ENCODE data around the gene FGF19. TPM values are rescaled to one million over a fixed set of nuclear protein-coding genes. Genes with fewer than 3 reads are reported as not detected.

Gene FGF19
- total RNA-seq, 3 donors from 2014 or later (not counting 1 experiment from before 2014, with no cell fraction given) = not detected

DNA sequence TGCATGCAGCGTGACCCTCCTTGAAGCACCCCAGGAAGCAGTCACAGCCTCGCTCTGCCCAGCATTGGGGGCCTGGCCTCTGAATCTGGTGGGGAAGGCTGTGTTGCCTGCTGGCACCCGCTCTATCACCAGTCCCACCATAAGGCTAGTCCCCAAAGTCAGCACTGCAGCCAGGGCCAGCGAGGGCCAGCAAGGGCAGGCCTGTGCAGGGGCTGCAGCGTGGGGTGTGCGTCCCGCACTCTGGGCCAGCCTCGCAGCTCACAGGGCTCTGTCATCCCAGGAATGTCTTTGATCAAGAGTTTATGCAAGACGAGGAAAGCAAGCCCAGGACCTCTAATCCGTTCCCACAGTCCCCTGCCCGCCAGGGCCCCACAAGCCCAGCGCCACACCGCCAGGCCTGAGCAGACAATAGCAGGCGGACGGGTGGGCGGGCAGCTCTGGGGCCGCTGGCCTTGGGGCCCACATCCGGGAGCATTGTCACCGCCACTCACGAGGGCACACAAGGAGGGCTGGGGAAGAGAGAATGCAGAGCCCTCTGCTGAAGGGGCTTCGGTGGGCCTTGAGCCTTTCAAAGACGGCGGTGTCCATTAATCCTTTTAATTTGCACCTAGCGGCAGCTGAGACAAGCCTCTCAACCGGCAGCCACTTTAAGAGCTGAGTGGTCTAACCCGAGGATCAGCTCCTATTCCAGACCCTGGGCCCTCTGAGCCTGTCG, 45.8 kb downstream of the FGF19 start:
- H3K9me3 Mint-ChIP-seq = no peaks in the 10 kb centered on the region
- Histone ChIP-seq H3K27me3 (ENCODE audit: control insufficient read depth, insufficient read depth, low read length) (no peaks in the 10 kb centered on the region), H3K4me1 (ENCODE audit: control insufficient read depth, insufficient read depth, low read length) (no peaks in the 10 kb centered on the region), H3K9me3 (ENCODE audit: control insufficient read depth, insufficient read depth, low read length) (no peaks in the 10 kb centered on the region), H3K4me3 (ENCODE audit: low read length) (no peak overlapping the region), H3K36me3 (ENCODE audit: control insufficient read depth, insufficient read depth, low read length) (no peaks in the 10 kb centered on the region), H3K27ac (ENCODE audit: low read length) (no peak overlapping the region)
- H3K4me1 Mint-ChIP-seq = no peaks in the 10 kb centered on the region
- H3K36me3 Mint-ChIP-seq = no peaks in the 10 kb centered on the region
- intact Hi-C loops (cut with micrococcal nuclease) = no loop called here
- no peak overlapping the region for H3K4me3 Mint-ChIP-seq
- DNase-seq (no peak), ATAC-seq (no peak)
- H3K27ac Mint-ChIP-seq = no peak overlapping the region
- TF ChIP-seq, protein P1, sequence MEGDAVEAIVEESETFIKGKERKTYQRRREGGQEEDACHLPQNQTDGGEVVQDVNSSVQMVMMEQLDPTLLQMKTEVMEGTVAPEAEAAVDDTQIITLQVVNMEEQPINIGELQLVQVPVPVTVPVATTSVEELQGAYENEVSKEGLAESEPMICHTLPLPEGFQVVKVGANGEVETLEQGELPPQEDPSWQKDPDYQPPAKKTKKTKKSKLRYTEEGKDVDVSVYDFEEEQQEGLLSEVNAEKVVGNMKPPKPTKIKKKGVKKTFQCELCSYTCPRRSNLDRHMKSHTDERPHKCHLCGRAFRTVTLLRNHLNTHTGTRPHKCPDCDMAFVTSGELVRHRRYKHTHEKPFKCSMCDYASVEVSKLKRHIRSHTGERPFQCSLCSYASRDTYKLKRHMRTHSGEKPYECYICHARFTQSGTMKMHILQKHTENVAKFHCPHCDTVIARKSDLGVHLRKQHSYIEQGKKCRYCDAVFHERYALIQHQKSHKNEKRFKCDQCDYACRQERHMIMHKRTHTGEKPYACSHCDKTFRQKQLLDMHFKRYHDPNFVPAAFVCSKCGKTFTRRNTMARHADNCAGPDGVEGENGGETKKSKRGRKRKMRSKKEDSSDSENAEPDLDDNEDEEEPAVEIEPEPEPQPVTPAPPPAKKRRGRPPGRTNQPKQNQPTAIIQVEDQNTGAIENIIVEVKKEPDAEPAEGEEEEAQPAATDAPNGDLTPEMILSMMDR (IDR thresholded peaks at IDR 0.05) = no peak
- no peaks in the 10 kb centered on the region for H3K27me3 Mint-ChIP-seq (ENCODE audit: low read depth in 2 of 2)
- 86% methylated on average over 27 of the region's 27 CpGs for WGBS (ENCODE audit: insufficient coverage)

DNA sequence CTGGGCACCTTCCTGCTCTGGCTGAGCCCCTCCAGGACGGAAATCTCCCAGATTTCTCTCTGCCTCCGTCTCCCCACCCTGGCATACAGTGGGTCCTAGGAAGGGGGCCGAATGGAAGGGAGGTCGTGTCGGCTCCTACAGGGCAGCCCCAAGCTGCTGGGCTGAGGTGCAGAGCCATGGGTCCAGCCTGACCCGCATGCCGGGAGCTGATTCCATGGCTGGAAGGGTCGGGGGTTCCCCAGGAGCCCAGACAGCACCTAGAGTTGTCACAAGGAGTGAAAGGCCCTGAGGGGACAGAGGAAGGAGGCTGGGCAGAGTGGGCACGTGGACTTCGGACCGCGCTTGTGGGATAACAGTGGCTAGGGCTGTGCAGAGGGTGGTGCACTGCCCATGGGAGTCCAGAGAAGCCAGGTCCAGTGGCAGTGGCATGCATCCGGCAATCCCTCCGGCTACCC, 46.3 kb downstream of the FGF19 start:
- no peak overlapping the region for H3K27ac ChIP-seq (ENCODE audit: low read length)
- no peaks in the 10 kb centered on the region for H3K36me3 ChIP-seq (ENCODE audit: control insufficient read depth, insufficient read depth, low read length)
- intact Hi-C loops (cut with micrococcal nuclease) = no loop called here
- no peak for ATAC-seq
- no peak for DNase-seq
- no peaks in the 10 kb centered on the region for H3K27me3 ChIP-seq (ENCODE audit: control insufficient read depth, insufficient read depth, low read length)
- no peaks in the 10 kb centered on the region for H3K4me1 ChIP-seq (ENCODE audit: control insufficient read depth, insufficient read depth, low read length)
- Mint-ChIP-seq H3K27ac (no peak overlapping the region), H3K36me3 (no peaks in the 10 kb centered on the region), H3K4me1 (no peaks in the 10 kb centered on the region), H3K4me3 (no peak overlapping the region), H3K27me3 (ENCODE audit: low read depth in 2 of 2) (no peaks in the 10 kb centered on the region), H3K9me3 (no peaks in the 10 kb centered on the region)
- no peak overlapping the region for H3K4me3 ChIP-seq (ENCODE audit: low read length)
- TF ChIP-seq, protein P1 (IDR thresholded peaks at IDR 0.05) = no peak
- 92% methylated on average over 14 of the region's 14 CpGs for WGBS (ENCODE audit: insufficient coverage)
- H3K9me3 ChIP-seq (ENCODE audit: control insufficient read depth, insufficient read depth, low read length) = no peaks in the 10 kb centered on the region

DNA sequence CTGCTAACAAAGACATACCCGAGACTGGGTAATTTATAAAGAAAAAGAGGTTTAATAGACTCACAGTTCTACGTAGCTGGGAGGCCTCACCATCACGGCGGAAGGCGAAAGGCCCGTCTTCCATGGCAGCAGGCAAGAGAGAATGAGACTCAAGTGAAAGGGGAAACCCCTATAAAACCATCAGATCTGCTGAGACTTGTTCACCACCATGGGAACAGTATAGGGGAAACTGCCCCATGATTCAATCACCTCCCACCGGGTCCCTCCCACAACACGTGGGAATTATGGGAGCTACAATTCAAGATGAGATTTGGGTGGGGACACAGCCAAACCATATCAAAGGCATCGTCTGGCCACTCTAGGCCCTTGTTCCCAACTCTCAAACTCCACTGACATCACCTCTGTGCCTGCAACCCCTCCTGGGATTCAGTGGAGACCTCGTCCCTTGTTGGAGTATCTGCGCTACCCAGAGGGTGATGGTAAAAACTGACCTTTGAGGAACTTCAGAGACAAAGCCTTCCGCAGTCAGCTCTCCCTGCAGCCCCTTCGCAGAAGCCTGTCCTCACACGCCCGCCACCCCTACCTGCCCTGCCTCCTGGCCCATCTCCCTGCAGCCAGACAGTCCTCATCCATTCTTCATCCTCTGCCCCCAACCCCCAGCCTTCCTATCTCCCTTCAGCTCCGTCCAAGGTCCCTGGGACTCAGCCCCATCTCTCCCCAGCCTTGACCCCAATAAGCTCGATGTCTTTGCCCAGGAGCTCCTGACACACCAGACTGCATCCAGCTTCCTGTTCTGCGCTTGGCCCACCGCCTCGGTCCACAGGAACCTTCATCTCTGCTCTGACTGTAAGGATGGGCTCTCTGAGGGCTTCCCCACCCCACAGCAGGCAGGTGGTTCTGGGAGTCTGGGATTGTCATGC, 47.0 kb downstream of the FGF19 start:
- Histone ChIP-seq H3K36me3 (ENCODE audit: control insufficient read depth, insufficient read depth, low read length) (no peaks in the 10 kb centered on the region), H3K4me3 (ENCODE audit: low read length) (no peak overlapping the region), H3K9me3 (ENCODE audit: control insufficient read depth, insufficient read depth, low read length) (no peaks in the 10 kb centered on the region), H3K4me1 (ENCODE audit: control insufficient read depth, insufficient read depth, low read length) (no peaks in the 10 kb centered on the region), H3K27me3 (ENCODE audit: control insufficient read depth, insufficient read depth, low read length) (no peaks in the 10 kb centered on the region), H3K27ac (ENCODE audit: low read length) (no peak overlapping the region)
- Mint-ChIP-seq H3K36me3 (no peaks in the 10 kb centered on the region), H3K27me3 (ENCODE audit: low read depth in 2 of 2) (no peaks in the 10 kb centered on the region), H3K4me3 (no peak overlapping the region), H3K4me1 (no peaks in the 10 kb centered on the region), H3K27ac (no peak overlapping the region), H3K9me3 (no peaks in the 10 kb centered on the region)
- ATAC-seq (no peak), DNase-seq (no peak)
- TF ChIP-seq, protein P1 (IDR thresholded peaks at IDR 0.05) = no peak
- intact Hi-C loops (cut with micrococcal nuclease) = no loop called here
- WGBS (ENCODE audit: insufficient coverage) = 90% methylated on average over 20 of the region's 20 CpGs
